Hematopoietic multipotent progenitor cell treated with erythropoietin and hydrocortisone succinate and interleukin-3 and kit ligand, for 15 days (in vitro differentiated cells): ENCODE measurements around the gene IPO7.
"Not testable (repeated sequence)": the region's sequence is repeated elsewhere in the genome, so short reads cannot be mapped to it uniquely, and the experiment has no call there.

Experiments used
- DNase-seq: peaks from one replicate; pipeline ENCODE4 v3.0.0-alpha.2; 2015; ENCODE audit warnings: low spot score

The IPO7 gene

GRCh38 chr11:9399466-9399865, 15.0 kb downstream of the IPO7 start:
- no peak for DNase-seq

GRCh38 chr11:9401884-9402283, 17.4 kb downstream of the IPO7 start:
- DNase-seq, result not testable (repeated sequence)

GRCh38 chr11:9428706-9429105, 44.3 kb downstream of the IPO7 start:
- DNase-seq, result no peak

- DNase-seq, result no peak
Observed at GRCh38 chr11:9438611-9439010, 54.2 kb downstream of the IPO7 start.

GRCh38 chr11:9446230-9446629, 61.8 kb downstream of the IPO7 start:
- DNase-seq, result no peak

- no peak for DNase-seq
Observed at GRCh38 chr11:9448576-9449352, 64.3 kb downstream of the IPO7 start.

GRCh38 chr11:9452023-9452422, 67.6 kb downstream of the IPO7 start:
- DNase-seq, result not testable (repeated sequence)

- no peak for DNase-seq
Observed at GRCh38 chr11:9455722-9456121, 71.3 kb downstream of the IPO7 start.

- DNase-seq, result peak; percentile 47
Observed at GRCh38 chr11:9459667-9460321, 75.3 kb downstream of the IPO7 start.

- peak; percentile 100 for DNase-seq
Observed at GRCh38 chr11:9460322-9461062, 76.0 kb downstream of the IPO7 start, which contains the start of gene ZNF143. TSS of gene ZNF143 (plus strand) at chr11:9461012. CDS start at chr11:9471309, 10,297 bp downstream.

- DNase-seq, result peak; percentile 85
Observed at GRCh38 chr11:9461063-9461759, 76.8 kb downstream of the IPO7 start.

- DNase-seq, result peak; percentile 14
Observed at GRCh38 chr11:9461760-9462134, 77.3 kb downstream of the IPO7 start.

- no peak for DNase-seq
Observed at GRCh38 chr11:9462172-9462799, 77.8 kb downstream of the IPO7 start.

GRCh38 chr11:9462806-9463537, 78.5 kb downstream of the IPO7 start:
- peak; percentile 34 for DNase-seq

- no peak for DNase-seq
Observed at GRCh38 chr11:9470765-9471164, 86.3 kb downstream of the IPO7 start.

- DNase-seq, result no peak
Observed at GRCh38 chr11:9473408-9473807, 89.0 kb downstream of the IPO7 start.

GRCh38 chr11:9479899-9480298, 95.4 kb downstream of the IPO7 start:
- DNase-seq, result no peak

GRCh38 chr11:9489080-9489765, 104.8 kb downstream of the IPO7 start:
- no peak for DNase-seq

- no peak for DNase-seq
Observed at GRCh38 chr11:9490376-9490775, 105.9 kb downstream of the IPO7 start.

- DNase-seq, result no peak
Observed at GRCh38 chr11:9493492-9493891, 109.0 kb downstream of the IPO7 start.
